ENCODE measurements around the gene MMP24OS.

Gene MMP24OS

DNA sequence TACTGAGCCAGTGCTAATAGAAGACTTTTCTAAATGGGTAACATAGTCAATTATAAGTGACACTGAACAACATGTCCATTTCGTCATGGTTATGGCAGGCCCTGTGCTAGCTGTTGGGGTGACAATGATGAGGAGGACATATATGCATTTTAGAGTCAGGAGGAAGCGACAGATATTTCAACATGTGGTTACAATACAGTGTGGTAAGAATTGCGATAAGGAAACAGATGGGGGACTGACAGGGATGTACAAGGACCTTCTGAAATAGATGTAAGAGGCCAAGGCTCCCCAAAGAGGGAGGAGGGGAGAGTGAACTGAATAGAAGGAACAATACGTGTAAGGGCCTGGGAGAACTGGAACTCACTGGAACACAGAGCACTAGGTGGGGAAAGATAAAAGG lies 39.8 kb downstream of the MMP24OS start:
- Histone ChIP-seq H3K27me3 (ENCODE audit: insufficient read depth, insufficient read length) (peaks cover 4% of the 10 kb centered on the region), H3K4me3 (ENCODE audit: insufficient read length, low read depth) (no peak overlapping the region), H3K9ac (ENCODE audit: insufficient read length, low read depth) (no peak overlapping the region)

GRCh38 chr20:35237486-35237885 lies 40.4 kb downstream of the MMP24OS start:
- peaks cover 11% of the 10 kb centered on the region for H3K4me1 ChIP-seq (ENCODE audit: insufficient read depth, insufficient read length)
- TF ChIP-seq YY1 (IDR thresholded peaks at IDR 0.05; ENCODE audit: insufficient read depth, insufficient read length) = no peak
- no peak for TF ChIP-seq SUZ12 (IDR thresholded peaks at IDR 0.05; ENCODE audit: extremely low read depth, insufficient read depth, insufficient read length)
- TF ChIP-seq ZNF274 (IDR thresholded peaks at IDR 0.05; ENCODE audit: low read depth, low read length) = no peak
- no peaks in the 10 kb centered on the region for H3K36me3 ChIP-seq (ENCODE audit: insufficient read depth, insufficient read length, low read length)
- H3K4me3 ChIP-seq (ENCODE audit: insufficient read length, low read depth) = no peak overlapping the region
- no peak for DNase-seq (ENCODE audit: low read depth, low spot score)
- no peak overlapping the region for H3K9ac ChIP-seq (ENCODE audit: insufficient read length, low read depth)
- peaks cover 7% of the 10 kb centered on the region for H3K9me3 ChIP-seq (ENCODE audit: insufficient read depth, low read length)
- peaks cover 4% of the 10 kb centered on the region for H3K27me3 ChIP-seq (ENCODE audit: insufficient read depth, insufficient read length)

More for the DNA sequence above, 39.8 kb downstream of the MMP24OS start:
- no peak for DNase-seq (ENCODE audit: low read depth, low spot score)
- peaks cover 7% of the 10 kb centered on the region for H3K9me3 ChIP-seq (ENCODE audit: insufficient read depth, low read length)
- TF ChIP-seq ZNF274 (IDR thresholded peaks at IDR 0.05; ENCODE audit: low read depth, low read length) (no peak), SUZ12 (IDR thresholded peaks at IDR 0.05; ENCODE audit: extremely low read depth, insufficient read depth, insufficient read length) (no peak), YY1 (IDR thresholded peaks at IDR 0.05; ENCODE audit: insufficient read depth, insufficient read length) (no peak)
- H3K4me1 ChIP-seq (ENCODE audit: insufficient read depth, insufficient read length) = peaks cover 11% of the 10 kb centered on the region
- no peaks in the 10 kb centered on the region for H3K36me3 ChIP-seq (ENCODE audit: insufficient read depth, insufficient read length, low read length)

DNA sequence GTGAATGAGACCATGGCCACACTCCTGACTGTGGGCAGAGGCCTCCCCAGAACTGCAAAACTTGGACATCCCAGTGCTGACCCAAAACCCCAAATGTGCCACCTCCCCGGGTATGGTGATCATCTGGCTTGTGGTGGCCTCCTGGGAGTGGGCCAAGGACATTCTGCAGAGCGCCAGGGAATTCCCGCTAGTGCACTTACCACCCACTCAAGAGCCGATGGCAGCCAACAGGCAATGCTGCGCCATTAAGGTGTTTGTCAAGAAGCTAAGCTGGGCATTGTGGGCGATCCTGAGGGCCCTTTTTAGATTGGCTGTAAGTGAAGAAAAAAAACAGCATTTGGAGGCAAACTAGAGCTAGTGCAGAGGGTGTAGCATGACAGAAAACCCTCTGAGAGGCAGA lies 42.0 kb downstream of the MMP24OS start:
- Histone ChIP-seq H3K27me3 (ENCODE audit: insufficient read depth, insufficient read length) (peaks cover 4% of the 10 kb centered on the region), H3K4me1 (ENCODE audit: insufficient read depth, insufficient read length) (peaks cover 5% of the 10 kb centered on the region), H3K9me3 (ENCODE audit: insufficient read depth, low read length) (peaks cover 7% of the 10 kb centered on the region), H3K9ac (ENCODE audit: insufficient read length, low read depth) (no peak overlapping the region), H3K36me3 (ENCODE audit: insufficient read depth, insufficient read length, low read length) (no peaks in the 10 kb centered on the region), H3K4me3 (ENCODE audit: insufficient read length, low read depth) (no peak overlapping the region)
- no peak for DNase-seq (ENCODE audit: low read depth, low spot score)
- no peak for TF ChIP-seq ZNF274 (IDR thresholded peaks at IDR 0.05; ENCODE audit: low read depth, low read length)
- TF ChIP-seq SUZ12 (IDR thresholded peaks at IDR 0.05; ENCODE audit: extremely low read depth, insufficient read depth, insufficient read length) = no peak
- no peak for TF ChIP-seq YY1 (IDR thresholded peaks at IDR 0.05; ENCODE audit: insufficient read depth, insufficient read length)

DNA sequence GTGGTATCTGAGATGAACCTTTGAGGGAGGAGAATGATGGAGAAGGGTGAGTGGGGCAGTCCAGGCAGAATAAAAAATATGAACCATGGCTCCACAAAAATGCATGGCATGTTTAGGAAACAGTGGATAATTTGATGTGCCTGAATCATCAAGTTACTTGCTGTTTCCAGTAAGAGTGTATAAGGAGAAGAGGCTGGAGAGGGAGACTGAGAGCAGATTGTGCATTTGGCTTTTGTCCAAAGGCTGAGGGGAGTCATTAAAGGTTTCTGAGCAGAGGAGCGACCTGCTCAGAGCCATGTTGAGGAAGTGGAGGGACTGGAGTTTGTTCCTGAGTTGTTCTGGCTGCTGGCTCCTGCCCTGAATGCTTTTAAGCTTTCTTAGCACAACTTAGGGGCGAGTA lies 45.3 kb downstream of the MMP24OS start:
- no peak for DNase-seq (ENCODE audit: low read depth, low spot score)
- TF ChIP-seq ZNF274 (IDR thresholded peaks at IDR 0.05; ENCODE audit: low read depth, low read length) (no peak), SUZ12 (IDR thresholded peaks at IDR 0.05; ENCODE audit: extremely low read depth, insufficient read depth, insufficient read length) (no peak)
- peaks cover 21% of the 10 kb centered on the region for H3K27me3 ChIP-seq (ENCODE audit: insufficient read depth, insufficient read length)
- no peaks in the 10 kb centered on the region for H3K36me3 ChIP-seq (ENCODE audit: insufficient read depth, insufficient read length, low read length)
- H3K4me3 ChIP-seq (ENCODE audit: insufficient read length, low read depth) = no peak overlapping the region
- H3K9ac ChIP-seq (ENCODE audit: insufficient read length, low read depth) = no peak overlapping the region
- no peaks in the 10 kb centered on the region for H3K4me1 ChIP-seq (ENCODE audit: insufficient read depth, insufficient read length)
- H3K9me3 ChIP-seq (ENCODE audit: insufficient read depth, low read length) = peaks cover 7% of the 10 kb centered on the region

GRCh38 chr20:35226884-35227681 lies 50.8 kb downstream of the MMP24OS start:
- no peak for DNase-seq (ENCODE audit: low read depth, low spot score)
- peaks cover 44% of the 10 kb centered on the region for H3K27me3 ChIP-seq (ENCODE audit: insufficient read depth, insufficient read length)
- no peaks in the 10 kb centered on the region for H3K9me3 ChIP-seq (ENCODE audit: insufficient read depth, low read length)
- no peak for TF ChIP-seq SUZ12 (IDR thresholded peaks at IDR 0.05; ENCODE audit: extremely low read depth, insufficient read depth, insufficient read length)
- no peak for TF ChIP-seq ZNF274 (IDR thresholded peaks at IDR 0.05; ENCODE audit: low read depth, low read length)
- TF ChIP-seq YY1 (IDR thresholded peaks at IDR 0.05; ENCODE audit: insufficient read depth, insufficient read length) = no peak
- no peak overlapping the region for H3K9ac ChIP-seq (ENCODE audit: insufficient read length, low read depth)
- H3K36me3 ChIP-seq (ENCODE audit: insufficient read depth, insufficient read length, low read length) = no peaks in the 10 kb centered on the region
- H3K4me3 ChIP-seq (ENCODE audit: insufficient read length, low read depth) = peak overlapping the region; percentile 8
- H3K4me1 ChIP-seq (ENCODE audit: insufficient read depth, insufficient read length) = no peaks in the 10 kb centered on the region

Data from NT2/D1 (cell line).